Neural cell (in vitro differentiated cells): ENCODE results near the gene UBN1.
"Not testable (repeated sequence)": the region's sequence is repeated elsewhere in the genome, so short reads cannot be mapped to it uniquely, and the experiment has no call there.

Source experiments
- CTCF ChIP-seq: fragments of 450-650 bp; IDR thresholded peaks from 2 replicates; pipeline ENCODE4 v1.5.1; 2014; ENCODE audit warnings: antibody characterized with exemption, mild to moderate bottlenecking, moderate library complexity; ENCODE audit not compliant: poor library complexity, severe bottlenecking
- EZH2 ChIP-seq: fragments of 200-600, 300-800 bp; shearing (Covaris generic), sonication (generic); IDR thresholded peaks from 2 replicates; pipeline ENCODE4 v1.6.1; 2014; ENCODE audit warnings: antibody characterized with exemption, low read length, borderline replicate concordance, mild to moderate bottlenecking; ENCODE audit not compliant: insufficient read depth, poor library complexity, severe bottlenecking
- POLR2AphosphoS5 ChIP-seq: IDR thresholded peaks from 2 replicates; pipeline ENCODE4 v1.6.1; 2012
- RAD21 ChIP-seq: fragments of 450-650 bp; conservative IDR thresholded peaks from 2 replicates; pipeline ENCODE4 v1.6.1; 2014; ENCODE audit warnings: antibody characterized with exemption, mild to moderate bottlenecking, moderate library complexity
- TAF1 ChIP-seq: IDR thresholded peaks from 2 replicates; pipeline ENCODE4 v1.6.1; 2012; ENCODE audit warnings: low read depth

- not testable (repeated sequence) for TF ChIP-seq CTCF, POLR2AphosphoS5, RAD21, EZH2, TAF1
These were observed 82.3 kb downstream of the UBN1 start for GRCh38 chr16:4929619-4930018.
